HG03039 (cell line): ENCODE measurements around the gene KCNK15.
"Not testable (repeated sequence)": the region's sequence is repeated elsewhere in the genome, so short reads cannot be mapped to it uniquely, and the experiment has no call there.

ENCODE experiments used
- ATAC-seq: cut with Tn5 transposase; IDR thresholded peaks from one replicate; pipeline ENCODE4 v1.9.1; 2021; ENCODE audit warnings: mild to moderate bottlenecking, moderate library complexity; ENCODE audit not compliant: unreplicated experiment

KCNK15 gene

DNA sequence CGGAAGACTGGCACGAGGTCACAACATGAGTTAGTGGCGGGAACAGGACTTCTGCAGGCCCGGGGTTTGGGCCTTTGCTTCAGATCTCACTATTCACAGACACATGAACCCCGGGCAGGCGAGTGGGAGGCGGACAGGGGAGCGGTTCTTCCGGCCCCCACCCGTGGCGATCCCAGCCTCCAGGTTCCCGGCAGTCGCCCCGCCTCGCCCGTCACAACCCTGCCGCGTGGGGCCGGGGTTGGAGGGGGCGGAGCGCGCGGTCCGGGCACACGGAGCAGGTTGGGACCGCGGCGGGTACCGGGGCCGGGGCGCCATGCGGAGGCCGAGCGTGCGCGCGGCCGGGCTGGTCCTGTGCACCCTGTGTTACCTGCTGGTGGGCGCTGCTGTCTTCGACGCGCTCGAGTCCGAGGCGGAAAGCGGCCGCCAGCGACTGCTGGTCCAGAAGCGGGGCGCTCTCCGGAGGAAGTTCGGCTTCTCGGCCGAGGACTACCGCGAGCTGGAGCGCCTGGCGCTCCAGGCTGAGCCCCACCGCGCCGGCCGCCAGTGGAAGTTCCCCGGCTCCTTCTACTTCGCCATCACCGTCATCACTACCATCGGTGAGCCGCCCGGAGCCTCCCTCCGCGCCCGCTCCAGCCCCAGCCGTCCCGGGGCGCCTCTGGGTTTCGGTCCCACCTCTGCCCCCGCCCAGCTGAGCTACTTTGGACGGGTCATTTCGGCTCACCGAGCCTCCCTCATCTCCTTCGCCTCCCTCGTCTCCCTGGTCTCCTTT is at the start of gene KCNK15:
TSS of gene KCNK15 (plus strand) at position 268 of the 769 bp plus-strand sequence. CDS start at position 314, 46 bp downstream.
- no peak for ATAC-seq

GRCh38 chr20:44696315-44696714 is 49.4 kb upstream of the KCNK15 start:
- ATAC-seq, result no peak

- not testable (repeated sequence) for ATAC-seq
These were observed 48.6 kb upstream of the KCNK15 start for GRCh38 chr20:44697041-44697440.

DNA sequence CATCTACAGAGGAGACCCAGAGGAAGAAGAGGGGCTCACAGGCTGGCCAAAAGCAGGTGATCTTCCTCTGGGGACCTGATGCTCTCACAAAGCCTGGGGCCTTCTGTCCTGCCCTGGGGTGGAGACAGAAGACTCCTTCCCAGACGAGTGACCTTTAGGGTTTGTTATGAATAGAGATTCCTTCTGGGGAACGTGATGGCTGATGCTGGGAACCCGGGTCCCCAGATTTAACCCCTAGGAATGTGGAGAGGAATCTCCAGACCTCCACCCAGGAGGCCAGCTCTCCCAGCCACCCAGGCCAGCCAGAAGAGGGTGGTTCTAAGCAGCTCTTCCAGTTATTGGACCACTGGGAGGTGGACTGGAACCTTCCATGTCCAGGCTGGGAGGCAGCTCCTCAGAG is 47.3 kb upstream of the KCNK15 start:
- no peak for ATAC-seq

- ATAC-seq, result no peak
These were observed 45.4 kb upstream of the KCNK15 start for GRCh38 chr20:44700306-44700705.

DNA sequence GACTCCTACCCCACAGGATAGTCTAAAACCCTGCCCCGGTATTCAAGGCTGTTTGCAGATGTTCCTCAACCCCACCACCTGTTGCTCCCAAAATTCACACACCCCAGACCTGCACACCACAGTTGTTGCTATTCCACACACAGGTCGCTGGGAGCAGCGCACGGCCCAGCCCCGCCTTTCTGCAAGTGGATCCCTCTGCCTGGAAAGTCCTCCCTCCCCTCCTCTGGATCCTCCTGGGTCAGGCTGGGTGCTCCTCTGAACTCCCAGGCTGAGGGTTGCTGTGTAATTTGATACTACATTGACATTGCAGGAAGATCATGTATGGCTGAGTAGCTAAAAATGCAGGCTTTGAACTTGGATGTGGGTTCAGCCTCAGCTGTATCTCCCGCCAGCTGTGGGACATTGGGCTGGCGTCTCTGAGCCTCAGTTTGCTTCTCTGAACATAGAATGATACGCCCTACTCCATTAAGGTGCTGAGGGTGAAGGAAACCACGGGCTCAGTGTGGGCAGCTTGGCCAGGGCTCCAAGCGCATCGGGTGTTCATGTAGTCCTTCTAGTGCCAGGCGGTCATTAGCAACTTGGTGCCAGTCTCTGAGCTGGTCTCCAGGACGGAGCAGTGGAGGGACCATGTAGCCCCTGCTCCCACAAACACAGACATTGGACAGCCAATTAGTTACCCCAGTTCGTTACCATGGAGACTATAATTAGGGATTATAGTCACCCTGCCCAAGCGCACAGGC is 44.4 kb upstream of the KCNK15 start:
- ATAC-seq, result no peak

GRCh38 chr20:44701858-44702256 is 43.8 kb upstream of the KCNK15 start:
- no peak for ATAC-seq

GRCh38 chr20:44702776-44703175 is 42.9 kb upstream of the KCNK15 start:
- no peak for ATAC-seq

GRCh38 chr20:44703183-44703925 is 42.3 kb upstream of the KCNK15 start:
- no peak for ATAC-seq

GRCh38 chr20:44703956-44704488 is 41.6 kb upstream of the KCNK15 start:
- ATAC-seq, result no peak

DNA sequence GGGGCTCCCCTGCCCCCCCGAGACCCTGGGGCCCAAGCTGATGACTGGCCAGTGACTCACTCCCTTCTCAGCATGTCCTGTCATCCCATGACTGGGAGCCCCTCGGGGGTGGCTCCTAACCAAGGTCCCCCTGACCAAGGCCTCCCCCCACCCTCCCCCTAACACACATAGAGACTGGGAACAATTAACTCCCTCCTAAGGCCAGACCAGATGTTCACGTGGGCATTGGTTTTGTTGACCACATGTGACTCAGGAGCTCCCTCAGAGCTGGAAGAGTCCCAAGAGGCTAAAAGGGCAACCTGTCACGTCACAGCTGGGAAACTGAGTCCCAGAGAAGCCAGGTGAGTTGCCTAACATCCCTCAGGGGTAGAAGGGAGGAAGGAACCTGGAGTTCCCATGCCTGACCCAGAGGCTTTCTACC is 41.1 kb upstream of the KCNK15 start:
- ATAC-seq, result no peak

DNA sequence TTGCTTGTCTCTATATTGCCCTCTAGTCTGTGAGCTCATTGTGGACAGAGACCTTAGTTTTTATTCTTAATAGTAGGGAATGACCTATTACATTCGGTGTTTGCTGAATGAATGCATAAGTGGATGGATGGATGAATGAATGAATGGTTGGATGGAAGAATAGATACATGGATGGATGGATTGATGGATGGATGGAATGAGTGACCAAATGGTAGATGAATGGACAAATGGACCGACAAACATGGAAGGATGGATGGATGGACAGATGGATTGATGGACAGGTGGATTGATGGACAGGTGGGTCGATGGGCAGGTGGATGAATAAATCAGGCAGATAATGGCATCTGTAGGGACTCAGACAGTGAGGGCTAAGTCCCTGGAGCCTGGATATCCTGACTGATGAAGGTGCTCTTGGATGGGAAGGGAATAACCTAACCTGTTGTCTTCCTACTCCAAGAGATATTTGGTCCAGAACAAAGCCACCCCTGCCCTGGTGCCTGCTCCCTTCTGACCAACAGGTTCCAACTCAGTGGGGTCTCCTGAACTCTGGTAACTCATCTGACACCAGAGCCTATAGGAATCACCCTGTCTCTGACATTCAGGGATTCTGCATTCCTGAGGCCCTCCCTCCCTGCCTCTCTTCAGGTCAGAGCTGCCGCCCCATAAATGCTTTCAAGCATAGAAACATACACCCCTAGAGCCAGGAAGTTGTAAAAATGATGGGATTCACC is 40.1 kb upstream of the KCNK15 start:
- no peak for ATAC-seq

- ATAC-seq, result no peak
These were observed 39.2 kb upstream of the KCNK15 start for GRCh38 chr20:44706301-44707017.

DNA sequence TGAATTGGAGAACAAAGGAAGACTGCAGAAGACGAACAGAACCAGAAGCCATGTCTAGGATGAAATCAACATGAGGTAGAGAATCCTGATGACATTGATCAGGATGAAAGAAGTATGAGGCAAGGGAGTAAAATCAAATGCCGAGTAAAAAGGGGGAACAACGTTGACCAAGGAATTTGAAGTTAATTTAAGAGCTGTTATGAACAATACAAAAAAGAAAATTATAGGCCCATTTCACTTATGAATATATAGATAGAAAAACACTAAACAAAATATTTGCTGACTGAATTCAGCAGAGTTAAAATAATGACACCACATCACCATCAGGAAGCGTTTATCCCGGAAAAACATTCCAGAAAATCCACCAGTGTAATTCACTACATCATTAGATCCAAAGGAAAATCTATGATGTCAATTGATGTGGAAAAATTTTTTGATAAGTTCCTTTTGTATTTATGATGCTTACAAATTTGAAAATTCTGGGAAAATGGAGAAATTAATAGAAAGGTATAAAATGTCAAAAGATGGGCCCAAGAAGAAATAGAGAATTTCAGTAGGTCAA is 38.6 kb upstream of the KCNK15 start:
- ATAC-seq, result no peak

DNA sequence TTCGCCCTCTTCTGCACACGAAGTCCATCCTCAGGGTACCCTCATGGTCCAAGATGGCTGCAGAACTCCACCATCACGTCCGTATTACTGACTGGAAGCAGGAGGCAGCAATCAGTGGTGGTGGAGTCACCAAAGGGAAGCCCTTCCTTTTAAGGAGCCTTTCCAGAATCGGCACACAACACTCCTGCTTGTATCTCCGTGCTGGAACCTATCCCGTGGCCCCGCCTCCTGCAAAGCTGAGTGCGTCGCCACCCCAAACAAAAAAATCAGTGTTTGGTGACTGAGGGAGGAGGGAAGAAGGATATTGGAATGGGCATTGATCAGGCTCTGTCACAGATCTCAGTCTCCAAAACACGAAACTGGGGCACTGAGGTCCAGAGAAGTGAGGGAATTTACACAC is 36.3 kb upstream of the KCNK15 start:
- ATAC-seq, result no peak

DNA sequence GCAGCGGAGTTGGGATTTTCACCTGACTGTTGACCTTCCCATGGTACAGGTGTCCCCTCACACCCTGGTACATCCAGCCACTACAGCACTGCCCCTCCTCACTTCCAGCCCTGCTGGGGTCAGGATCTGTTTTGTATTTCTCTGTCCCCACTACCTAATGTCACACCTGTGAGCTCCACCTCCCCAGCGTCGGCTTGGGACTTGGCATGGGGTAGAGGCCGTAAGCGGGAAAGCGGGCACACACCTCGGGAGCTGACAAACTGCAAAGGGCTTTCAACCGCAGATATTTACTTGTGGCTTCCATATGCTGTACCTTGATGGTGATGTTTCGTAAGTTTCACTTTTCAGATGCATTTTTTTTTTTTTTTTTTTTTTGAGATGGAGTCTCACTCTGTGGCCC is 35.9 kb upstream of the KCNK15 start:
- no peak for ATAC-seq

DNA sequence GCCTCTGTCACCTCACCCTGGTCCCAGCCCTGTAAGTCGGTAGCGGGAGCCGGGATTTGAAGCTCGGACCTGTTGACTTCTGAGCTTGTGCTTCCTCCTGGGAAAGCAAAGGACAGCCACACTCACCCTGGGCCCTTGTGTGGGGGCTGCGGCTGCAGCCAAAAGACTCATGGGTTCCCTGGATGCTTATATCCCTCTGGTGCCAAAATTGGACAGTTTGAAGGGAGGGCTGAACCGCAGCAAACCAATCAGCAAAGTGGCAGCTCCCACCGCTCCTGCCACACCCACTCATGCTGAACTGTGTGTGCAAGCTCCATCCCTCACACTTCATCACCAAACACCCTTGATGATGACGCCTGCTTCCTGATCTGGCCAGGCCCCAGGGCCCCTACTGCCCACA is 34.4 kb upstream of the KCNK15 start:
- no peak for ATAC-seq

- ATAC-seq, result no peak
These were observed 31.5 kb upstream of the KCNK15 start for GRCh38 chr20:44714102-44714700.
